PFSK-1 (cell line): ENCODE measurements around the gene VCP.

Experiments
- POLR2AphosphoS5 ChIP-seq: IDR thresholded peaks from 2 replicates; pipeline ENCODE4 v1.6.1; 2012; ENCODE audit warnings: low read depth, mild to moderate bottlenecking, control low read depth, low read length, moderate library complexity
- SIN3A ChIP-seq: IDR thresholded peaks from 2 replicates; pipeline ENCODE4 v1.6.1; 2012; ENCODE audit warnings: mild to moderate bottlenecking, low read length, moderate library complexity, borderline replicate concordance; ENCODE audit not compliant: insufficient read depth
- TAF1 ChIP-seq: IDR thresholded peaks from 2 replicates; pipeline ENCODE4 v1.6.1; 2012; ENCODE audit warnings: low read length, control low read depth, borderline replicate concordance; ENCODE audit not compliant: insufficient read depth
- TF ChIP-seq, protein P1 (sequence below), 2 experiments: IDR thresholded peaks; 2 replicates each; pipeline versions ENCODE4 v1.6.1 to v1.8.0; 2011 to 2012; ENCODE audit warnings: low read depth in 2 of 2, low read length in 2 of 2, control low read depth in 1 of 2, inconsistent platforms in 1 of 2, mild to moderate bottlenecking in 1 of 2, moderate library complexity in 1 of 2; ENCODE audit not compliant: insufficient read depth in 1 of 2

DNA sequence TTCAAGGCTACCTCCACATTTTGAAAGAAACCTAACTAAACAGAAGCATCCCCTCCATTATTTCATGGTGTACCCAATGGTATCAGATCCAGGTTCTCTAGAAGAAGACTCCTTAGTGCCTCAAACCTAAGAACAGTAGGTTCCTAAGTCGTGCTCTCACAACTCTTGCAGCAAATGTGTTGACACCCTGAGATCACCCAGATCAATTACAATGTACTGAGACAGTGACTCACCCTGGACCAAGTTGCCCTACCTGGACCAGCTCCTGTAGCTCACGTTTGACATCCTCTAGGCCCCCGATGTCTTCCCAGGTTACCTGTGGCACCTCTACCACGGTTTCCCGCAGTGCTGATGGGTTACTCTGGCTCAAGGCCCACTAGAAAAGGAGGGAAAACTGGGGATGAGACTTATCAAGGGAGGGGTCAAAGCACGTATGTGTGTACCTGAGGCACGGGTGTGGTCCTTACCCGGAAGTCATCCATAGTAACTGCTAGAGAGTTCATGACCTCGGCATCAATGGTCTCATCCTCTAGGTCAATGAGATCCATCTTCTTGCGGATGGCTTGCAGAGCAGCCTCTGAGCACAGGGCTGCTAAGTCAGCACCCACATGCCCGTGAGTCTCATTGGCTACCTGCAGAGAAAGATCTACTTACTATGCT is 11.7 kb downstream of the VCP start:
- TF ChIP-seq POLR2AphosphoS5, result no peak
- TF ChIP-seq, protein P1, sequence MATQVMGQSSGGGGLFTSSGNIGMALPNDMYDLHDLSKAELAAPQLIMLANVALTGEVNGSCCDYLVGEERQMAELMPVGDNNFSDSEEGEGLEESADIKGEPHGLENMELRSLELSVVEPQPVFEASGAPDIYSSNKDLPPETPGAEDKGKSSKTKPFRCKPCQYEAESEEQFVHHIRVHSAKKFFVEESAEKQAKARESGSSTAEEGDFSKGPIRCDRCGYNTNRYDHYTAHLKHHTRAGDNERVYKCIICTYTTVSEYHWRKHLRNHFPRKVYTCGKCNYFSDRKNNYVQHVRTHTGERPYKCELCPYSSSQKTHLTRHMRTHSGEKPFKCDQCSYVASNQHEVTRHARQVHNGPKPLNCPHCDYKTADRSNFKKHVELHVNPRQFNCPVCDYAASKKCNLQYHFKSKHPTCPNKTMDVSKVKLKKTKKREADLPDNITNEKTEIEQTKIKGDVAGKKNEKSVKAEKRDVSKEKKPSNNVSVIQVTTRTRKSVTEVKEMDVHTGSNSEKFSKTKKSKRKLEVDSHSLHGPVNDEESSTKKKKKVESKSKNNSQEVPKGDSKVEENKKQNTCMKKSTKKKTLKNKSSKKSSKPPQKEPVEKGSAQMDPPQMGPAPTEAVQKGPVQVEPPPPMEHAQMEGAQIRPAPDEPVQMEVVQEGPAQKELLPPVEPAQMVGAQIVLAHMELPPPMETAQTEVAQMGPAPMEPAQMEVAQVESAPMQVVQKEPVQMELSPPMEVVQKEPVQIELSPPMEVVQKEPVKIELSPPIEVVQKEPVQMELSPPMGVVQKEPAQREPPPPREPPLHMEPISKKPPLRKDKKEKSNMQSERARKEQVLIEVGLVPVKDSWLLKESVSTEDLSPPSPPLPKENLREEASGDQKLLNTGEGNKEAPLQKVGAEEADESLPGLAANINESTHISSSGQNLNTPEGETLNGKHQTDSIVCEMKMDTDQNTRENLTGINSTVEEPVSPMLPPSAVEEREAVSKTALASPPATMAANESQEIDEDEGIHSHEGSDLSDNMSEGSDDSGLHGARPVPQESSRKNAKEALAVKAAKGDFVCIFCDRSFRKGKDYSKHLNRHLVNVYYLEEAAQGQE (IDR thresholded peaks at IDR 0.05; ENCODE audit: insufficient read depth in 1 of 2, low read depth in 2 of 2, low read length in 2 of 2), result no peak
- no peak for TF ChIP-seq TAF1
- no peak for TF ChIP-seq SIN3A
